Liver (tissue), 9 donors: ENCODE data around the gene FOXR1. TPM values are rescaled to one million over a fixed set of nuclear protein-coding genes. Genes with fewer than 3 reads are reported as not detected.
"Not testable (repeated sequence)": the region's sequence is repeated elsewhere in the genome, so short reads cannot be mapped to it uniquely, and the experiment has no call there.

Experiments
- DNase-seq: peaks from one replicate; pipeline ENCODE4 v3.0.0-alpha.2; 2017; ENCODE audit warnings: low spot score
- H3K27ac ChIP-seq, 2 donors: one replicate each; pipeline ENCODE4 v1.7.0; 2013; ENCODE audit warnings: inconsistent platforms in 2 of 2, low read length in 2 of 2, control low read depth in 1 of 2, low read depth in 1 of 2, mild to moderate bottlenecking in 1 of 2
- H3K27me3 ChIP-seq, 4 donors: one replicate each; pipeline versions ENCODE4 v1.6.1 to v1.7.0; 2013; ENCODE audit warnings: low read length in 3 of 4, inconsistent platforms in 1 of 4, mild to moderate bottlenecking in 1 of 4, moderate library complexity in 1 of 4; ENCODE audit not compliant: control insufficient read depth in 4 of 4, insufficient read depth in 4 of 4
- H3K36me3 ChIP-seq, 4 donors: one replicate each; pipeline versions ENCODE4 v1.6.1 to v1.7.0; 2013; ENCODE audit warnings: low read length in 3 of 4, mild to moderate bottlenecking in 3 of 4, low read depth in 1 of 4, moderate library complexity in 1 of 4; ENCODE audit not compliant: control insufficient read depth in 4 of 4, insufficient read depth in 3 of 4
- H3K4me1 ChIP-seq, 4 donors: one replicate each; pipeline versions ENCODE4 v1.6.1 to v1.7.0; 2013; ENCODE audit warnings: low read length in 3 of 4, mild to moderate bottlenecking in 3 of 4, moderate library complexity in 1 of 4; ENCODE audit not compliant: control insufficient read depth in 4 of 4, insufficient read depth in 4 of 4
- H3K4me3 ChIP-seq, 3 donors: one replicate each; pipeline versions ENCODE4 v1.6.1 to v1.7.0; 2013; ENCODE audit warnings: low read length in 3 of 3, control low read depth in 1 of 3, low read depth in 1 of 3, mild to moderate bottlenecking in 1 of 3
- H3K9ac ChIP-seq, 2 donors: one replicate each; pipeline ENCODE4 v1.7.0; 2013; ENCODE audit warnings: low read length in 2 of 2, mild to moderate bottlenecking in 2 of 2, moderate library complexity in 2 of 2, control low read depth in 1 of 2, low read depth in 1 of 2
- H3K9me3 ChIP-seq, 4 donors: one replicate each; pipeline versions ENCODE4 v1.6.1 to v1.7.0; 2013; ENCODE audit warnings: low read length in 3 of 4; ENCODE audit not compliant: control insufficient read depth in 4 of 4
- CTCF ChIP-seq: fragments of 150-350 bp; IDR thresholded peaks from 2 replicates; pipeline ENCODE4 v1.5.1; 2017; ENCODE audit warnings: improper control_type of control experiment, low read depth, low read length; ENCODE audit not compliant: missing input control
- GABPA ChIP-seq, 2 donors: IDR thresholded peaks in 1 of 2; conservative IDR thresholded peaks in 1 of 2; 2 replicates each; pipeline ENCODE4 v1.6.1; 2016; ENCODE audit warnings: antibody characterized with exemption in 2 of 2, mild to moderate bottlenecking in 1 of 2, moderate library complexity in 1 of 2
- JUND ChIP-seq, 2 donors: IDR thresholded peaks; 2 replicates each; pipeline ENCODE4 v1.6.1; 2016; ENCODE audit warnings: antibody characterized with exemption in 2 of 2
- RAD21 ChIP-seq, 2 donors: IDR thresholded peaks; 2 replicates each; pipeline ENCODE4 v1.6.1; 2016; ENCODE audit warnings: antibody characterized with exemption in 2 of 2, mild to moderate bottlenecking in 2 of 2
- RXRA ChIP-seq, 2 donors: IDR thresholded peaks; 2 replicates each; pipeline ENCODE4 v1.6.1; 2017 to 2018; ENCODE audit warnings: antibody characterized with exemption in 2 of 2, mild to moderate bottlenecking in 1 of 2
- YY1 ChIP-seq: IDR thresholded peaks from 2 replicates; pipeline ENCODE4 v1.6.1; 2016; ENCODE audit warnings: antibody characterized with exemption, mild to moderate bottlenecking
- WGBS: extraction: QIAGEN DNeasy Blood & Tissue Kit; methylation state at CpG from one replicate; pipeline ENCODE4 v1.1.7; 2013; 5-methylcytosine and 5-hydroxymethylcytosine counted together
- polyA plus RNA-seq, 2 donors: library from polyadenylated mRNA; stranded (reverse) in 1 of 2; unstranded in 1 of 2; fragments of 200-250 nt in 1 of 2; fragments of >200 nt in 1 of 2; fragmentation: Nextera tagmentation in 1 of 2; extraction: Ambion mirVana in 1 of 2; gene quantifications; one replicate each; pipeline versions ENCODE4 v1.2.1 to v1.2.3, GENCODE V29; 2013 to 2015
- total RNA-seq, 2 donors: library from RNA; depleted of rRNA; stranded (reverse); fragments of >200 nt; gene quantifications; one replicate each; pipeline ENCODE4 v1.2.3, GENCODE V29; 2014
- TF ChIP-seq, protein P1 (sequence below): IDR thresholded peaks from 2 replicates; pipeline ENCODE4 v1.6.1; 2016; ENCODE audit warnings: antibody characterized with exemption
- TF ChIP-seq, protein P2 (sequence below): IDR thresholded peaks from 2 replicates; pipeline ENCODE4 v1.6.1; 2016; ENCODE audit warnings: antibody characterized with exemption, mild to moderate bottlenecking
- donor health status: healthy.
- donor health status: healthy.
- donor health status: healthy.
- donor health status: healthy.
- donor health status: healthy.

The FOXR1 gene
- total and polyA plus RNA-seq, 4 donors, result not detected

DNA sequence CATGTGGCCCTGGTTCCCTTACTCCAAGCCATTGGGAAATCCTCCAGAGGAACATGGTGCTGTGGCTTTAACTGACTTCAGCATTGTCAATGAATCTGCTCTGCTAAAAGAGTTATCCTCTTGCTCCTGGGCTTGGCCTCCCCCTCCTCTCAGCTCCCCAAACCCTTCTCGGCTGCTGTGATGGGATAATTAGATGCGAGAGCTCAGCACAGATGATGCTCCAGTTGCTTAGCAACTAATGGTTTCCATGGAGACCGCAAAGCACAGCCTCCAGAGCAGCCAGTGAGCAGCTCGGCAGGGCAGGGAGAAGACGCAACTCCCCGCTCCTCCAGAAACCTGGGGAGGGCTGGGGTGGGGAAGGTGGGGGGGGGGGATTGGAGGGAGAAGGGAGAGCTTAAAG is 18.3 kb upstream of the FOXR1 start (continued):
- no peak for TF ChIP-seq YY1

- DNase-seq, H3K27me3 ChIP-seq, H3K4me1 ChIP-seq, H3K9ac ChIP-seq, H3K4me3 ChIP-seq, H3K36me3 ChIP-seq, H3K9me3 ChIP-seq, H3K27ac ChIP-seq: not testable (repeated sequence)
- 78% methylated on average over 6 of the region's 6 CpGs for WGBS
These were observed 17.6 kb upstream of the FOXR1 start for GRCh38 chr11:118953976-118954375.

DNA sequence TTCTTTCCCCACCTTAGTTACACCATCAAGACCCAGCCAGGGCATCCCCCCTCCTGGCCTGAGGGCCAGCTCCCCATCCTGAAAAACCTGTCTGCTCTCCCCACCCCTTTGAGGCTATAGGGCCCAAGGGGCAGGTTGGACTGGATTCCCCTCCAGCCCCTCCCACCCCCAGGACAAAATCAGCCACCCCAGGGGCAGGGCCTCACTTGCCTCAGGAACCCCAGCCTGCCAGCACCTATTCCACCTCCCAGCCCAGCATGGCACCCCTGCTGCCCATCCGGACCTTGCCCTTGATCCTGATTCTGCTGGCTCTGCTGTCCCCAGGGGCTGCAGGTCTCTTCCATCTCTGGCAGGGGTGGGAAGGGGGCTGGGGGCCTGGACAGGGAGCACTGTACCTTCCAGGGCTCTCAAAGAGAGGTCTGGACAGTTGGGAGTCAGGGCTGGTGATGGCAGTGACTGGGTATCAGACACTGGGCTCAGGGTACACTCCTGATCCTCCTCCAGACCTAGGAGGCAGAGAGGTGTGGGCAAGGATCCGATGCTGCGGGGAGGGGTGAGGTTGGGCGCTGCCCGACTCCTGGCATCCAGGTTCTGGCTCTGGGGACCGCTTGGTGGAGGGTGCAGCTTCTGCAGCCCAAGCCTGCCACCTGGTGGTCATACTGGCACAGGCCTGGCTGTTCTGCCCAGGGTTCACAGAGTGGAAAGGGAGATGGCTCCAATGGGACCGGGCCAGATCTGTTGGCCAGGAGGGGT is 15.3 kb upstream of the FOXR1 start, which contains the start of gene UPK2:
Gene UPK2, plus strand, starts transcription at position 205 of the 753 bp plus-strand sequence. Its CDS starts 53 bp downstream, at position 258.
- peak; percentile 88 for DNase-seq
- WGBS, result 6% methylated on average over 7 of the region's 7 CpGs
- H3K4me3 ChIP-seq, result no peak within 1 kb of the TSS
- no peak within 1 kb of the TSS for H3K9ac ChIP-seq
- no peaks in the 10 kb centered on the region for H3K9me3 ChIP-seq
- no peaks in the 10 kb centered on the region for H3K4me1 ChIP-seq
- no peaks in the 10 kb centered on the region for H3K27me3 ChIP-seq
- no peaks in the 10 kb centered on the region for H3K36me3 ChIP-seq
- peak; percentile 97 for TF ChIP-seq CTCF
- TF ChIP-seq, protein P1, sequence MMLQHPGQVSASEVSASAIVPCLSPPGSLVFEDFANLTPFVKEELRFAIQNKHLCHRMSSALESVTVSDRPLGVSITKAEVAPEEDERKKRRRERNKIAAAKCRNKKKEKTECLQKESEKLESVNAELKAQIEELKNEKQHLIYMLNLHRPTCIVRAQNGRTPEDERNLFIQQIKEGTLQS, result no peak
- TF ChIP-seq, protein P2, sequence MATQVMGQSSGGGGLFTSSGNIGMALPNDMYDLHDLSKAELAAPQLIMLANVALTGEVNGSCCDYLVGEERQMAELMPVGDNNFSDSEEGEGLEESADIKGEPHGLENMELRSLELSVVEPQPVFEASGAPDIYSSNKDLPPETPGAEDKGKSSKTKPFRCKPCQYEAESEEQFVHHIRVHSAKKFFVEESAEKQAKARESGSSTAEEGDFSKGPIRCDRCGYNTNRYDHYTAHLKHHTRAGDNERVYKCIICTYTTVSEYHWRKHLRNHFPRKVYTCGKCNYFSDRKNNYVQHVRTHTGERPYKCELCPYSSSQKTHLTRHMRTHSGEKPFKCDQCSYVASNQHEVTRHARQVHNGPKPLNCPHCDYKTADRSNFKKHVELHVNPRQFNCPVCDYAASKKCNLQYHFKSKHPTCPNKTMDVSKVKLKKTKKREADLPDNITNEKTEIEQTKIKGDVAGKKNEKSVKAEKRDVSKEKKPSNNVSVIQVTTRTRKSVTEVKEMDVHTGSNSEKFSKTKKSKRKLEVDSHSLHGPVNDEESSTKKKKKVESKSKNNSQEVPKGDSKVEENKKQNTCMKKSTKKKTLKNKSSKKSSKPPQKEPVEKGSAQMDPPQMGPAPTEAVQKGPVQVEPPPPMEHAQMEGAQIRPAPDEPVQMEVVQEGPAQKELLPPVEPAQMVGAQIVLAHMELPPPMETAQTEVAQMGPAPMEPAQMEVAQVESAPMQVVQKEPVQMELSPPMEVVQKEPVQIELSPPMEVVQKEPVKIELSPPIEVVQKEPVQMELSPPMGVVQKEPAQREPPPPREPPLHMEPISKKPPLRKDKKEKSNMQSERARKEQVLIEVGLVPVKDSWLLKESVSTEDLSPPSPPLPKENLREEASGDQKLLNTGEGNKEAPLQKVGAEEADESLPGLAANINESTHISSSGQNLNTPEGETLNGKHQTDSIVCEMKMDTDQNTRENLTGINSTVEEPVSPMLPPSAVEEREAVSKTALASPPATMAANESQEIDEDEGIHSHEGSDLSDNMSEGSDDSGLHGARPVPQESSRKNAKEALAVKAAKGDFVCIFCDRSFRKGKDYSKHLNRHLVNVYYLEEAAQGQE, result no peak
- peak in 1 of 2 donors; percentile 35 for TF ChIP-seq RXRA (IDR thresholded peaks at IDR 0.05)
- peak; percentile 94 to 99 for TF ChIP-seq RAD21 (IDR thresholded peaks at IDR 0.05)
- no peak within 1 kb of the TSS for H3K27ac ChIP-seq

- no peak overlapping the region for H3K27ac ChIP-seq
- H3K36me3 ChIP-seq, result no peaks in the 10 kb centered on the region
- H3K9me3 ChIP-seq, result no peaks in the 10 kb centered on the region
- H3K4me1 ChIP-seq, result no peaks in the 10 kb centered on the region
- no peak overlapping the region for H3K9ac ChIP-seq
- no peaks in the 10 kb centered on the region for H3K27me3 ChIP-seq
- no peak overlapping the region for H3K4me3 ChIP-seq
- no peak for DNase-seq
- WGBS, result 49% methylated on average over 14 of the region's 14 CpGs
- TF ChIP-seq GABPA (IDR thresholded peaks at IDR 0.05 in 1 of 2, conservative IDR thresholded peaks at IDR 0.05 in 1 of 2), result no peak
- TF ChIP-seq, protein P2, result no peak
- no peak for TF ChIP-seq JUND (IDR thresholded peaks at IDR 0.05)
- TF ChIP-seq, protein P1, result no peak
These were observed 14.6 kb upstream of the FOXR1 start for GRCh38 chr11:118956847-118957469.
